ENCODE results near the gene SLC41A3.
"Not testable (repeated sequence)": the region's sequence is repeated elsewhere in the genome, so short reads cannot be mapped to it uniquely, and the experiment has no call there.

The SLC41A3 gene

GRCh38 chr3:126106336-126107202, 22.6 kb upstream of the SLC41A3 start:
- DNase-seq (ENCODE audit: low read depth in 2 of 2): no peak

- no peak for DNase-seq (ENCODE audit: low read depth in 2 of 2)
Observed at GRCh38 chr3:126105691-126106187, 21.8 kb upstream of the SLC41A3 start.

DNA sequence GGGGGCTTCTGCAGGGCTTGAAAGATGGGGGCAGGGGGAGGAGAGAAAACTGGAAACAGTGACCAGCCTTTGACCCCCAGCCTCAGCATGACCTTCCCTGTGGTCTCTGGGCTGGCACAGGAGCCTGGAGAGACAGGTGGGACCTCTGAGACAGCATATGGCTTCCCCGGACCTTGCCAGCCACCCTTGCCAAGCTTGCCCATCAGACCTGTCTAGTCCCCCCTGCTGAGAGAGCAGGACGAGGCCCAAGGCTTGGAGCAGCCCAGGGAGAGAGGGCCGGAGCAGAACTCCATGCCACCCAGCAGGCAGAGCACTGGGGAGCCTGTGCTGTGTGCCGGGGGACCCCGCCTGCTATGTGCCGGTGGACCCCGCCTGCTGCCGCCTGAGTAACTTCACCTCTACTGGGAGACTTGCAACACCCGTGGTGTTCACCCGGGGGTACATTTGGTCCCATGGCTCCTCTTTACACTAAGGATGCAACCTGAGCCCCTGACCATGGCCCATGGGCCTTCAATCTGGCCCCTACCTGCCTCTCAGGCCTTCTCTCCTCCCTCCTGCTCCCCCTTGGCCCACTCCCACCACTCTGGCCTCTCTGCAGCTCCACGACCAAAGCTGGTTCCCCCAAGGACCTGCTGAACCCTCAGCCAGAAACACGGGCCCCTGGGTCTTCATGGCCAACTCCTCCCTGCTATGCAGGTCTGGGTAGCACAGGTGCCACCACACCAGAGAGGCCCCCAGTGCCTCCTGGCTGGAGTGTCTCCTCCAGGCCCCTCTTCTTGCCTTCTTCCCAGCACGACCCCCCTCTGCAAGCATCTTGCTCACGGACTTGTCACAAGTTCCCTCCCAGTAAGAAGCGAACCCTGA, 21.1 kb upstream of the SLC41A3 start:
- no peak for DNase-seq (ENCODE audit: low read depth in 2 of 2)

DNA sequence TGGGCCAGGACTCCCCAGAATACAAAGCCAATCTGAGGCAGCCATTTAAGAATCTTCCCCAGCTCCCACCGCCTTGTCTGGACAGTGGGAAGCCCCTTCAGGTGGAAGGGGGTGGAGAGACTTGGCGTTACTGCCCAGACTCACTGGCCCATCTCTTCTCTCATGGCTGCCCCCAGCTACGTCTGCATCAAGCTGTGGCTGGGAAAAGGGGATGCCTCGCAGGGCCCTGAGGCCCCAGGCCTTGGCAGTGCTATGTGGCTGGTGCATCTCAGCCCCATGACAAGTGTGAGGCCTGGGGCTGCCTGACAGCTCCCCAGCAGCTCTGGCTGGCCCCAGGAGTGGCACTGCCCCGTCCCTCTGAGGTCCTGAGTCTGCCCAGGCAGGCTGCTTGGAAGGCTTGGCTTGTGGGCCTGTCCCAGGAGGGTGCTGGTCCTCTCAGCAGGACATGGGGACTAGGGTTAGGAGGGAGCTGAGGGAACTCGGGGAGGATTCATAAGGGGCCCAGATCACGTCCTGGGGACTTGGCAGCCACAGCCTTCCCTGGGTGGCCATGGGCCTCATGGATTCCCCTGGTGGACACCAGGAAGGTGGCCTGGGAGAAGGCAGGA, 20.2 kb upstream of the SLC41A3 start:
- DNase-seq (ENCODE audit: low read depth in 2 of 2): no peak

- no peak for DNase-seq (ENCODE audit: low read depth in 2 of 2)
Observed at GRCh38 chr3:126103121-126104027, 19.4 kb upstream of the SLC41A3 start.

DNA sequence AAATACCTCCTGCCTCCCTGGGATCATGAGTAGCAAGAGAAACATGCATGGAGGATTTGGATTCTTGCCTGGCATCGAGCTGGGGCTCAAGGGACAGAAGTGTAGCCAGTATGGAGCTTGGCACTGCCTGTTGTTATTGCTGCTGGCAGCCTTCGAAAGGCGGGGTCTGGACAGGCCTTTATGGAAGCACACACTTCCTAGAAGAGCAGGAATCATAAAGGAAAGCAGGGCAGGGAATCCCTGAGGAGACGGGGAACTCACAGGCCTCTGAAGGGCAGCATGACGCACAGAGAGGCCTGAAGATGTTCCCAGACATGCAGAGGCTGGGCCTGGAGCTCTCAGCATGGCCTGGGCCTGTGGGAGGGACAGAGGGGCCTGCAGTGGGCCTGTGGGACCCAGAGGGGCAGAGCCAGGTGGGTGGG, 18.6 kb upstream of the SLC41A3 start:
- DNase-seq (ENCODE audit: low read depth in 2 of 2): no peak

- no peak for DNase-seq (ENCODE audit: low read depth in 2 of 2)
Observed at GRCh38 chr3:126102011-126102410, 18.1 kb upstream of the SLC41A3 start.

- no peak for DNase-seq (ENCODE audit: low read depth in 2 of 2)
Observed at GRCh38 chr3:126101521-126101982, 17.6 kb upstream of the SLC41A3 start.

DNA sequence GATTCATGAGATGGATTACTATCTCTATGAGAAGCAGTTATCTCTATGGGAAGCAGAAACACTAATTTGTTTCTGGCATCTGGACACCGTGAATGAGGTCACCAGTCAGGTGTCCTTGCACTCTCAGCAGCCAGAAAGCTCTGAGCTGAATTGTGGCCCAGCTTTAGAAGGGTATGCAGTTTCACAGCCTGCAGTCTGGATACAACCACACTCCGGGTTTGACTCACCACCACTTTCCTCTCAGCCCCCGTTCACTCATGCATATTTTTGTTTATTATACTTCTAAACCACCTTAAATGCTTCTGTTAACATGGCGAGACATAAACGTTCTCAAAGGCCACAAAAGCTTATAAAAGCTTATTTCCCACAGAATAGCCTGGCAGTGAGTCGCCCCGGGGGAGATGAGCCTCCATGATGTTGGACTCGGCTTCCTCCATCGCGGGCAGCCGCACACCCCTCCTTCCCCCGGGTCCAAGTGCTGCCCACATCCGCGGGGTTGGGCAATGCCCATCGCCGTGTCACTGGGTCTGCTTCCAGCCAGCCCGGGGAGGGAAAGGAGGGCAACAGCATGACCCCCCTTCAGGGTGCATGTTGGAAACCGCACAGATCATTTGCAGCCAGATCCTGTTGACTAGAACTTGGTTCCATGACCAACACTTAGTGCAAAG, 16.8 kb upstream of the SLC41A3 start:
- DNase-seq (ENCODE audit: low read depth in 2 of 2): no peak

DNA sequence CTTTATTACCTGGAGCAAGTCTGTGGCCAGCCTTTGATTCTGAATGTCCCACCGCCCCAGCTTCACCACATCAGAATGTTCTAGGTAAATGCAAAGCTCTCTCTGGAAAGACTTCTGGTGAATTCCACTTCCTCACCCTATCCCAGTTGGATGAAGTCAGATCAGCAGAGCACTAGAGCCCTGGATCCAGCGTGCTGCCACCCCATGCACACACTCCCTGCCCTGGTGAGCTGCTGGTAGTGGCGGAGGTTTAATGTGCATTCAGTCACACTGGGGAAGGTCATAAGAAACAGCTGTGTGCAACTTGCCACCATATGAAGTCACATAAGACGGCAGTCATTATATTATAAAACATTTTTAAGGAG, 16.3 kb upstream of the SLC41A3 start:
- no peak for DNase-seq (ENCODE audit: low read depth in 2 of 2)

DNA sequence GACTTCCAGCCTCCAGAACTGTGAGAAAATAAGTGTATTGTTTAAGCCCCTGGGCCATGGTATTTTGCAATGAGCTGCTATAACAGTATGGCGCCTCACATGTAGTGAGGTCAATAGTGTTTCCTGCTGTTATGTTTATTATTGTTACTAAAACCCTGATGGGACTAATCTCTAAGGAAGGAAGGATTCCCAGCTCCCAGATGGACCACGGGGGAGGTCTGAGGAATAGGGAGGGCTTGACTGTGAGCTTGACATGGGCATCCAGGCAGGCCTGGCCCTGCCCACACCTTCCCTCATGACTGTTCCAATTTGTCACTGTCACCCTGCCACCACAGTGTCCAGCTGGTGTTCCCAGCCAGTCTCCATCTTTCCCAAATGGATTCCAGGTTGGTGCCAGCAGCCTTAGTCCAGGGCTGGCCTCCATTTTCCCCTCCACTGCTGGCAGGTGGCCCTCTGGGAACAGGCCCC, 14.5 kb upstream of the SLC41A3 start:
- DNase-seq (ENCODE audit: low read depth in 2 of 2): no peak

DNA sequence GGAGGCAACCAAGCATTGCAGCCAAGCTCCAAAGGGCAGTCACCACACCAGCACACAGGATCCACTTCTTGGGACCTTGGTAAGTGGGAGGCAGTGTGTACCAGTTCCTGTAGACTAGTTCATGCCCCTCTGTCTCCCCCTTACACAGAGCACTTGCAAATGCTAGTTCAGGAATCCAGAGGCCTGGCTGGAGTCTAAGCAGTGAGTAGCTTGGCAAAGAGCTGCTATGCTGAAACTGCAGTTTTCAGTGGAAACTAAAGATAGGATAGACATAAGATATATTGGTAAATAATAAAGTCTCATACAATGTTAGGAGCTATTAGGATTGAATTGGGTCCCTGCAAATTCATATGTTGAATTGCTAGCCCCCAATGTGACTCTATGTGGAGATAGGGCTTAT, 13.9 kb upstream of the SLC41A3 start:
- no peak for DNase-seq (ENCODE audit: low read depth in 2 of 2)

- not testable (repeated sequence) for DNase-seq (ENCODE audit: low read depth in 2 of 2)
Observed at GRCh38 chr3:126096274-126096673, 12.3 kb upstream of the SLC41A3 start.

DNA sequence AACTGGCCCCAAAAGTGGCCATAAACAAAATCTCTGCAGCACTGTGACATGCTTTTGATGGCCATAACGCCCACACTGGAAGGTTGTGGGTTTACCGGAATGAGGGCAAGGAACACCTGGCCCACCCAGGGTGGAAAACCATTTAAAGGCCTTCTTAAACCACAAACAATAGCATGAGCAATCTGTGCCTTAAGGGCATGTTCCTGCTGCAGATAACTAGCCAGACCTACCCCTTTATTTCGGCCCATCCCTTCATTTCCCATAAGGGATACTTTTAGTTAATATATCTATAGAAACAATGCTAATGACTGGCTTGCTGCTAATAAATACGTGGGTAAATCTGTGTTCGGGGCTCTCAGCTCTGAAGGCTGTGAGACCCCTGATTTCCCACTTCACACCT, 8.2 kb upstream of the SLC41A3 start:
- not testable (repeated sequence) for DNase-seq (ENCODE audit: low read depth in 2 of 2)

DNA sequence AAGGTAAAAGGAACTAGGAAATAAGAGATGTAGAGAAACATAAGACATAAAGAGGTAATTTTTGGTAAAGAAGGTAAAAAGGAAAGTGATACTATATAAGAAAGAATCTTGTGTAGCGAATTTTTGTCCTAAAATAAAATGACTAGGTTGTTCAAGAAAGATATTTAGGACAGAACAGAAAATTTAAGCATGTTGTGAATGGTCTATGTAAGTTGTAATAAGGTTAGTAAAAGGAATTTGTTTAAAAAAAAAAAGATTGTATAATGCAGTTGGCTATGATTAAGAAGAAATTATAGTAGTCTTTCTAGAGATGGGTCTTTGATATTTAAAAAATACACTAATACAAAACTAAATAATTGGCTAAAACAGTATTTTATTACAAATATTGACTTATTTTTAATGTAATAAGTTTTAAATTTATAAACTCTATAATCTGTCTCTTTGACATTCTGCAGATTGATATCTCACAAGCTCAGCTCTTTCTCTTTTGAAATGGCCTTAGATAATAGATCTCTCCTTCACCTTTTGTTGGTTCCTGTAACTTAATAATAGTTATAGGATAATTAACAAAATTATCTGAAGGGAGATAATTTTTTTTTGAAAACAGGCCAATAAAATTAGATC, 3.7 kb upstream of the SLC41A3 start:
- DNase-seq (ENCODE audit: low read depth in 2 of 2): no peak

- DNase-seq (ENCODE audit: low read depth in 2 of 2): no peak
Observed at GRCh38 chr3:126085841-126086240, 1.9 kb upstream of the SLC41A3 start.

DNA sequence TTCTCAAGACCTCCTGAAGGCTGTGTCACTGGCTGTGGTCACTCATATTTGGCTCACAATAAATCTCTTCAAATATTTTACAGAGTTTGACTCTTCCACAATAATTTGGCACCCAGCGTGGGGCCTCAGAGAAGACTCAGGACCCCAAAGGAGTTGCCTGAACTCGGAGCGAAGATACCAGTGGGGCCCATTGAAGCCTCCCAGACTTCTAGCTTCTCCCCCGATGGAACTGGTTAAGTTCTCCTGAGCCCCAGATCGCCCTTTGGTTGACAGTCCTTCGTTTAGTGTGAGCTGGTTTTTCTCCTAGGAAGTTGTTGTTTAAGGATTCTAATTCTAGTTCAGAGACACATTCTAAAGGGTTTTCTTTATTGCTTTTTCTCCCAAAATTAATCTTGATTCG, 1.4 kb upstream of the SLC41A3 start:
- no peak for DNase-seq (ENCODE audit: low read depth in 2 of 2)

DNA sequence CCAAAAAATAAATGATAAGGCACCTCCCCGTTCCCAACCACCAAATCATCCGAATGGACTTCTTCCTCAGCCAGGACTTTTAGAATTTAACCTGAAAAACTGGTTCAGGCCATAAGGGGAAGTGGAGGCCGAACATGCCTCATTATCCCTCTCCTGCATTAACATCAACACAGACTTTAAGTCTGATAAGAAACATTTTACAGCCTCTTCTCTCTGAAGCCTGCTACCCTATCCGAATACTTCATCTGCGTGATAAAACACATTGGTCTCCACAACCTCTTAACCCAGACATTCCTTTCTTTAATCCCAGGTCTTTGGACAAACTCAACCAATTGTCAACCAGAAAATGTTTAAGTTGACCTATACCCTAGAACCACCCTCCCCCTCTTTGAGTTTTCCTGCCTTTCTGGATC, 850 bp upstream of the SLC41A3 start:
- no peak for DNase-seq (ENCODE audit: low read depth in 2 of 2)

DNA sequence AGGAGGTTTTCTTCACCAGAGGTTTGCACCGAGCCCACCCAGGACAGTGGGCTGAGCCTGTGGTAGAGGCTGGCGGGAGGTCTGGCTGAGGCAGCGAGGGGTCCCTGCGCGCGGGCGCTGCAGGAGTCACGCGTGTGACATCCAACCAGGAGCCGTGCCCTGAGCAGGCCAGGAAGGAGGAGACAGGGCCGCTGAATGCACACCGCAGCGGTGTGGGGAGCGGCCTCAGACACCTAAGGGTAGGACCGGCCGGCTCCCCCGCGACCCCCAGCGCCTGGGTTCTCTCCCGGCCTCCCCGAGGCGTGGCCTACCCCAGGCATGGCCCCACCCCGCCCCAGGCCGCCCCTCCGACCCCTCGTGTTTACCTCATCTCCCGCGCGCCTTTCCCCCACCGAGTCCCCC, 412 bp downstream of the SLC41A3 start:
- no peak for DNase-seq (ENCODE audit: low read depth in 2 of 2)

DNA sequence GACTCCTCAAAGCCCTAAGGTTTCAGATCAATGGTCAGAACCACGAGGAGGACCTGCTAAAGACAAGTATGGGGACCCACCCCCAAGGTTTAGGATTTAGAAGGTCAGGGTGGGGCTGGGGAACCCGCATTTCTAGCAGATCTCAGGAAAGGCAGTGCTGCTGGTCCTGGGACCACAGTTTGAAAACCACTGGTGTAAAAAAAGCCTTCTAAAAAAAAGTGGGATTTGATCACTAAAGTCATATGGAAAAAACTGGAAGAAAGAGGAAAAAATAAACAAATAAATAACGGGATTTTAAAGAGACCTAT, 832 bp downstream of the SLC41A3 start:
- DNase-seq (ENCODE audit: low read depth in 2 of 2): no peak
